Right lobe of liver (tissue), 6 donors: ENCODE measurements around the gene ZNF444. TPM values are rescaled to one million over a fixed set of nuclear protein-coding genes. Genes with fewer than 3 reads are reported as not detected.

ENCODE experiments used
- ATAC-seq, 4 donors: fragments of 200-7000 bp; cut with Tn5 transposase; one replicate each; pipeline ENCODE4 v1.9.1; 2020; ENCODE audit warnings: mild to moderate bottlenecking in 4 of 4, moderate library complexity in 4 of 4
- DNase-seq, 3 donors: peaks; one replicate each; pipeline ENCODE4 v3.0.0-alpha.2; 2020
- H3K27ac ChIP-seq, 3 donors: fragments of 200-600 bp; one replicate each; pipeline ENCODE4 v1.8.0; 2022
- H3K27me3 ChIP-seq, 2 donors: fragments of 200-600 bp; one replicate each; pipeline ENCODE4 v1.8.0; 2022
- H3K36me3 ChIP-seq, 4 donors: fragments of 200-600 bp; sonication (generic) in 1 of 4; one replicate each; pipeline versions ENCODE4 v1.5.1 to v1.8.0; 2017 to 2022; ENCODE audit warnings: control low read depth in 1 of 4
- H3K4me1 ChIP-seq, 4 donors: fragments of 200-600 bp; sonication (generic) in 1 of 4; one replicate each; pipeline versions ENCODE4 v1.5.1 to v1.8.0; 2017 to 2022; ENCODE audit warnings: control low read depth in 1 of 4
- H3K4me3 ChIP-seq, 3 donors: fragments of 200-600 bp; one replicate each; pipeline ENCODE4 v1.8.0; 2022
- H3K9me3 ChIP-seq, 4 donors: fragments of 200-600 bp; sonication (generic) in 1 of 4; one replicate each; pipeline versions ENCODE4 v1.5.1 to v1.8.0; 2017 to 2022; ENCODE audit warnings: control low read depth in 1 of 4
- POLR2A ChIP-seq: fragments of 450-650 bp; IDR thresholded peaks from one replicate; pipeline ENCODE4 v1.6.1; 2017; ENCODE audit warnings: antibody characterized with exemption, mild to moderate bottlenecking
- WGBS: methylation state at CpG from one replicate; pipeline ENCODE4 v1.1.6; 2018; ENCODE audit warnings: low coverage, low lambda C conversion rate; ENCODE audit not compliant: insufficient coverage; ENCODE audit errors: missing lambda C conversion rate; 5-methylcytosine and 5-hydroxymethylcytosine counted together
- intact Hi-C, 2 donors: fragments of 100-400 bp; cut with DNase I; formaldehyde crosslinking; loops; one replicate each; pipeline versions ENCODE4 v1.11.2 to v1.14.1; 2022
- total RNA-seq, 6 experiments: library from RNA; depleted of rRNA in 2 of 6; stranded (reverse); fragments of >200 nt in 2 of 6; fragmentation: NEBNext Ultra II Directional in 3 of 6; extraction: Animal tissue kit (Norgen Biotek cat#: 25700) in 3 of 6; gene quantifications; one replicate each; pipeline versions ENCODE4 v1.1.0 to v1.2.4, GENCODE V29; 2016 to 2023
- TF ChIP-seq, protein P1 (sequence below), 4 donors: fragments of 200-600 bp in 3 of 4; fragments of 450-650 bp in 1 of 4; IDR thresholded peaks; one replicate each; pipeline versions ENCODE4 v1.5.1 to v1.8.0; 2016 to 2022; ENCODE audit warnings: antibody characterized with exemption in 4 of 4, mild to moderate bottlenecking in 2 of 4
- donor health status: DM: no; HTN: yes; CAD: no.
- donor health status: DM: no; HTN: no; CAD: no.
- donor health status: DM: no; HTN: no; CAD: no.
- donor health status: DM: no; HTN: yes; CAD: no.
- donor health status: DM: no; HTN: yes; CAD: no.

ZNF444 gene
- total RNA-seq, 6 experiments from 2014 or later = 23.2 to 38.4 (median 30.8) TPM

DNA sequence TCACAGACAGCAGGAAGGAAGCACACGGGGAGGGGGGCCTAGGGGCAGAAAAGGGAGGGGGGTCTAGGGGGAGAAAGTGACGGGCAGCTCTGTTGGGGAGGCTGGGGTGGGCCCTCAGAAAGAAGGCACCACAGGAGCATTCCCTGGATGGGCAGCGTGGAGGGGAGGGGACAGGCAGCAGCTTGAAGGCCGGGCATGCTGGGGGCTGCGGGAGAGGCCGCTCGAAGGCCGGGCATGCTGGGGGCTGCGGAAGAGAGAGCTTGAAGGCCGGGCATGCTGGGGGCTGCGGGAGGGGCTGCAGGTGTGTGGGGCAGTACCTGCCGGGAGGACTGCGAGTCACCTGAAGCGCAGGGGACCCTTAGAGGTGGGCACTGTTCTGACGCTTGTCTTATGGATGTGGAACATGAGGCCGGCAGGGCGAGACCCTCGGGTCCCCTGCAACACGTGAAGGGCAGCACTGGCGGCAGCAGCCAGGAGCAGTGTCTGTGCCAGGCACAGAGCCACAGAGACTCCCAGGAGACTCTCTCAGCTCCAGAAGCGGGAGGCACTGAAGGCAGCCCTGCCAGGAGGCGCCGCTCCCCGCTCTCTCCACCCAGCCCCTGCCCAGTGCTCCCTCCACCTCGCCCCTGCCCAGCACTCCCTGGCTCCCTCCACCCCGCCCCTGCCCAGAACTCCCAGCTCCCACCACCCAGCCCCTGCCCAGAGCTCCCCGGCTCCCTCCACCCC is 33.3 kb upstream of the ZNF444 start:
- intact Hi-C loops = loop anchor here (10.0 kb wide), 2 partner anchors 57 to 67 kb away; partner anchors contain the start of gene GALP (in 1 of the 2)
- no peak for ATAC-seq
- Histone ChIP-seq H3K27me3 (no peaks in the 10 kb centered on the region), H3K36me3 (peaks cover 0 to 2% (median 0%) of the 10 kb centered on the region in 4 donors), H3K4me1 (peaks cover 0 to 69% (median 38%) of the 10 kb centered on the region in 4 donors), H3K9me3 (no peaks in the 10 kb centered on the region), H3K4me3 (no peak overlapping the region), H3K27ac (no peak overlapping the region)
- DNase-seq = peak in 1 of 3 donors; percentile 27
- 64% methylated on average over 8 of the region's 27 CpGs for WGBS
- TF ChIP-seq, protein P1, sequence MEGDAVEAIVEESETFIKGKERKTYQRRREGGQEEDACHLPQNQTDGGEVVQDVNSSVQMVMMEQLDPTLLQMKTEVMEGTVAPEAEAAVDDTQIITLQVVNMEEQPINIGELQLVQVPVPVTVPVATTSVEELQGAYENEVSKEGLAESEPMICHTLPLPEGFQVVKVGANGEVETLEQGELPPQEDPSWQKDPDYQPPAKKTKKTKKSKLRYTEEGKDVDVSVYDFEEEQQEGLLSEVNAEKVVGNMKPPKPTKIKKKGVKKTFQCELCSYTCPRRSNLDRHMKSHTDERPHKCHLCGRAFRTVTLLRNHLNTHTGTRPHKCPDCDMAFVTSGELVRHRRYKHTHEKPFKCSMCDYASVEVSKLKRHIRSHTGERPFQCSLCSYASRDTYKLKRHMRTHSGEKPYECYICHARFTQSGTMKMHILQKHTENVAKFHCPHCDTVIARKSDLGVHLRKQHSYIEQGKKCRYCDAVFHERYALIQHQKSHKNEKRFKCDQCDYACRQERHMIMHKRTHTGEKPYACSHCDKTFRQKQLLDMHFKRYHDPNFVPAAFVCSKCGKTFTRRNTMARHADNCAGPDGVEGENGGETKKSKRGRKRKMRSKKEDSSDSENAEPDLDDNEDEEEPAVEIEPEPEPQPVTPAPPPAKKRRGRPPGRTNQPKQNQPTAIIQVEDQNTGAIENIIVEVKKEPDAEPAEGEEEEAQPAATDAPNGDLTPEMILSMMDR (IDR thresholded peaks at IDR 0.05) = no peak
- no peak for TF ChIP-seq POLR2A

DNA sequence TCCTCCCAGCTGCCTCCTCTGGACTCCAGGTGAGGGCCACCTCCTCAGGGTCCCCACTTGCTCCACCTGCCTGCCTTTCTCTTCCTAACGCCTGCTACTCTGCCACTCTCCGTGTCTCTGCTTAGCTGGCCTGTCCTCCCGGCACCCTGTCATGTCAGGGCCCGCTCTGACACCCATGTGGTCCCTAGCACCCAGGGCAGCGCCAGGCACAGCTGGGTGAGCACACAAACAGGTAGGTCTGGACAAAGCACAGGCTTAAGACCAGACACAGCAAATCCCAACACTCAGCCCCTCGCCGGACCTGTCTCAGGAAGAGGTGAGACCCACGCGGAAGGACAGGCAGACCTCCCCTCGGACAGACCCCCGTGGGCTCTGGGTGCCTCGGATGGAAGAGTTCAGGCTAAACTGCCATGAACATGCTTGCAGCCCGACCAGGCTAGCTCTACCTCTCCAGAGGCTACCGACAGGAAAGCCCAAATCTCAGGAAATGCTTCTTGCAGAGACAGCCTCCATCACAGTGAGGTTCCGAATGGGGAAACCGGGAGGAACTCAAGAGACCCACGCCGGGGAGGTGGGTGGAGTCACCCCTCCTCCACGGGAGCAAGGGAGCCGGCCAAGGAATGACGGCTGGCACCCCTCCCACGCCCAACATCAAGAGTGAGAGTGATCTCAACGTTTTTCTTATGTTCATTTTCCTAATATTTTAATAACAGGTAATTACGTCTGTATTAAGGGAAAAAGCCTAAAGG is 32.5 kb upstream of the ZNF444 start:
- 46% methylated on average over 15 of the region's 24 CpGs for WGBS
- Histone ChIP-seq H3K27me3 (no peaks in the 10 kb centered on the region), H3K4me1 (peaks cover 0 to 77% (median 41%) of the 10 kb centered on the region in 4 donors), H3K9me3 (no peaks in the 10 kb centered on the region), H3K36me3 (no peaks in the 10 kb centered on the region), H3K4me3 (no peak overlapping the region), H3K27ac (no peak overlapping the region)
- DNase-seq (peak in 1 of 3 donors; percentile 19), ATAC-seq (no peak)
- TF ChIP-seq, protein P1 (IDR thresholded peaks at IDR 0.05) = no peak
- no peak for TF ChIP-seq POLR2A
- intact Hi-C loops = loop anchor here (10.0 kb wide), 2 partner anchors 56 to 66 kb away; partner anchors contain the start of gene GALP (in 1 of the 2)

DNA sequence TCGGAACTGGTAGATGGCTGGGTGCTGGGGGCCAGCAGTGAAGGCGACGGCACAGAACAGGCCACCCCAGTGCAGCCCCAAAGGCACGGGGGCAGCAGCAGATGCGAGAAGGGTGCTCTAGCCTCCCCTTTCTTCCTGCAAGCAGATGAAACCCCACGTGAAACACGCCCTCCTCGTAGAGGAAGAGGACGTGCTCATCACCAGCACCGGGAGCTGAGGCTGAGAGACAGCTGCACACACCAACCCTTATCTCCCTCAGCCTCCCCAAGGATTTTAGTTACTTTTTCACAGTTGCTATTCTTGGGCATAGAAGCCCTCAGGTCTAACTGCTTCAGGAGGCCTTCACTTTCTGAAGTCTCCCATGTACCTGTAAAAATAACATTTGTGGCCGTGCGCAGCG is 31.9 kb upstream of the ZNF444 start:
- DNase-seq (no peak), ATAC-seq (no peak)
- peaks cover 0 to 84% (median 43%) of the 10 kb centered on the region in 4 donors for H3K4me1 ChIP-seq
- intact Hi-C loops = loop anchor here (10.0 kb wide), 2 partner anchors 56 to 66 kb away; partner anchors contain the start of gene GALP (in 1 of the 2)
- no peaks in the 10 kb centered on the region for H3K27me3 ChIP-seq
- TF ChIP-seq POLR2A = no peak
- WGBS = 48% methylated on average over 7 of the region's 13 CpGs
- no peaks in the 10 kb centered on the region for H3K36me3 ChIP-seq
- no peaks in the 10 kb centered on the region for H3K9me3 ChIP-seq
- H3K27ac ChIP-seq = no peak overlapping the region
- H3K4me3 ChIP-seq = no peak overlapping the region

DNA sequence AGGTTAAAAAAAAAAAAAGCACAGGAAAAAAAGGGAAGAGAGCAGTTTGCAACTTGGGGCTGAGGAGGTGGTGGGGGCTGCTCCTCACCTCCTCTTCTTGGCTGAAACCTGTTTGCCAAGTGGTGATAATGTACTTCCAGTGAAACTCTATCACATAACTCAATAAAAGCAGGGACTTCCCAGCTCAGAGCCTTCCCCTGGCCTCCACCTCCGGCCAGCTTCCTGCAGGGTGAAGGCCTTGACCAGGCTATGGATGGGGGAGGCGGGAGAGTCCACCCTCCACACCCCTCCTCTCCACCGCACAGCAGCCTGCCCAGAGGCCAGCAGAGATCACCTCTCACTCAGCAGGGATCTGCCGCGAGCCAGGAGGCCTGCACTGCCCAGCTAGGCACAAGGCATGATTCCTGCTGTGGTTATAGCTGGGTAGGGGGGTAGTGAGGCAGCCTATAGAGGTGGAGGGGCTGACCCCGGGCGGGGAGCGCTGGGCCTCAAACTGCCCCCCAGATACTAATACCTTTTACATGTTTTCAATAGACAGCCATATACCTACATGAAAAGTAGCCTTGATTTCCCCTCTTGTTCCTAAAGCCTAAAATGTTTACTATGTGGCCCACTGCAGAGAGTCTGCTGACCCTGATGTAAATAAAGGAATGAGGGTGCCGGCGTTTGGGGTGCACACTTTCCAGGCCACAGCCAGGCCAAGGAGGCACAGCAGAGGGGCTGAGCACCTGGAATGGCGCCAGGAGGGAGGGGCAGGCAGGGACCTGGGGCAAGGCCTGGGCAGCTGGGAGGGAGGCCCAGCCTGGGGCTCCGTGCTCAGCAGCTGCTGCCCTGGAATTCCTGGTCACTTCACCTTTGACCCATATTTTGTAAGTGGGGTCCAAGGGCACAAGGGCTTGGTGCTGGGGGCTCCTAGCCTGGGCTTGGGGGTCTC is 30.3 kb upstream of the ZNF444 start:
- no peaks in the 10 kb centered on the region for H3K9me3 ChIP-seq
- TF ChIP-seq, protein P1 (IDR thresholded peaks at IDR 0.05) = no peak
- TF ChIP-seq POLR2A = no peak
- peak overlapping the region; percentile 38 to 57 (median 43) for H3K27ac ChIP-seq
- H3K36me3 ChIP-seq = no peaks in the 10 kb centered on the region
- peaks cover 0 to 77% (median 43%) of the 10 kb centered on the region in 4 donors for H3K4me1 ChIP-seq
- ATAC-seq (peak; percentile 84 to 95 (median 90)), DNase-seq (peak; percentile 85 to 90 (median 87))
- intact Hi-C loops = no loop called here
- 25% methylated on average over 9 of the region's 12 CpGs for WGBS
- no peak overlapping the region for H3K4me3 ChIP-seq
- no peaks in the 10 kb centered on the region for H3K27me3 ChIP-seq
